Loucy (cell line): ENCODE measurements around the gene HIRA.

ENCODE experiments used
- H2AFZ ChIP-seq: fragments of 200-600 bp; sonication (generic); 2 replicates; pipeline ENCODE4 v1.6.0; 2016; ENCODE audit warnings: antibody characterized with exemption, mild to moderate bottlenecking, low read length, moderate library complexity
- H3F3A ChIP-seq: fragments of 200-600 bp; 2 replicates; pipeline ENCODE4 v1.6.0; 2016; ENCODE audit warnings: antibody characterized with exemption, low read depth, mild to moderate bottlenecking
- H3K27me3 ChIP-seq: fragments of 200-600 bp; sonication (generic); 2 replicates; pipeline ENCODE4 v1.6.1; 2014; ENCODE audit warnings: low read length, mild to moderate bottlenecking; ENCODE audit not compliant: insufficient read depth, poor library complexity, severe bottlenecking
- H3K36me3 ChIP-seq: fragments of 200-600 bp; sonication (generic); 2 replicates; pipeline ENCODE4 v1.6.1; 2016; ENCODE audit warnings: low read length; ENCODE audit not compliant: insufficient read depth
- H3K4me1 ChIP-seq: fragments of 200-600 bp; sonication (generic); 2 replicates; pipeline ENCODE4 v1.5.1; 2014; ENCODE audit warnings: low read length, mild to moderate bottlenecking; ENCODE audit not compliant: insufficient read depth, poor library complexity, severe bottlenecking
- H3K4me2 ChIP-seq: fragments of 200-600 bp; sonication (generic); 2 replicates; pipeline ENCODE4 v1.6.0; 2014; ENCODE audit warnings: antibody characterized with exemption, low read length, low read depth, mild to moderate bottlenecking; ENCODE audit not compliant: poor library complexity, severe bottlenecking
- H3K4me3 ChIP-seq: fragments of 200-600 bp; sonication (generic); 2 replicates; pipeline ENCODE4 v1.5.1; 2014; ENCODE audit warnings: low read length, mild to moderate bottlenecking, mixed read lengths; ENCODE audit not compliant: poor library complexity, severe bottlenecking
- H3K79me2 ChIP-seq: fragments of 200-600 bp; sonication (generic); 2 replicates; pipeline ENCODE4 v1.6.1; 2014; ENCODE audit warnings: low read length; ENCODE audit not compliant: insufficient read depth
- H3K9ac ChIP-seq: fragments of 200-600 bp; sonication (generic); 2 replicates; pipeline ENCODE4 v1.6.0; 2014; ENCODE audit warnings: mild to moderate bottlenecking, low read depth, low read length, moderate library complexity; ENCODE audit not compliant: poor library complexity, severe bottlenecking
- H3K9me2 ChIP-seq: fragments of 200-600 bp; sonication (generic); replicated peaks from 2 replicates; pipeline ENCODE4 v1.6.1; 2016; ENCODE audit warnings: low read depth, low read length, mixed read lengths
- H3K9me3 ChIP-seq: fragments of 200-600 bp; sonication (generic); 2 replicates; pipeline ENCODE4 v1.6.1; 2014; ENCODE audit warnings: mild to moderate bottlenecking, antibody characterized with exemption, low read length, low read depth; ENCODE audit not compliant: insufficient read depth
- H4K20me1 ChIP-seq: fragments of 200-600 bp; sonication (generic); 2 replicates; pipeline ENCODE4 v1.6.0; 2014; ENCODE audit warnings: antibody characterized with exemption, low read length, mild to moderate bottlenecking; ENCODE audit not compliant: insufficient read depth, poor library complexity, severe bottlenecking
- CTCF ChIP-seq: fragments of 200-600 bp; sonication (generic); conservative IDR thresholded peaks from 2 replicates; pipeline ENCODE4 v1.5.1; 2014; ENCODE audit warnings: mild to moderate bottlenecking, antibody characterized with exemption, low read length
- EZH2phosphoT487 ChIP-seq: fragments of 200-600 bp; IDR thresholded peaks from 2 replicates; pipeline ENCODE4 v1.6.1; 2018; ENCODE audit warnings: antibody characterized with exemption, mild to moderate bottlenecking, moderate library complexity, borderline replicate concordance

The HIRA gene

GRCh38 chr22:19374410-19374809 lies 57.1 kb downstream of the HIRA start:
- H3K27me3 ChIP-seq = no peaks in the 10 kb centered on the region
- no peaks in the 10 kb centered on the region for H3K79me2 ChIP-seq
- H4K20me1 ChIP-seq = no peaks in the 10 kb centered on the region
- H3K4me1 ChIP-seq = no peaks in the 10 kb centered on the region
- peaks cover 83% of the 10 kb centered on the region; the same call in 1 of the 2 replicates for H3K36me3 ChIP-seq
- no peak overlapping the region for H3K4me2 ChIP-seq
- no peak overlapping the region for H3K9ac ChIP-seq
- no peak overlapping the region for H2AFZ ChIP-seq
- no peaks in the 10 kb centered on the region for H3F3A ChIP-seq
- H3K9me3 ChIP-seq = no peaks in the 10 kb centered on the region
- no peak for TF ChIP-seq EZH2phosphoT487
- TF ChIP-seq CTCF = no peak
- no peak overlapping the region for H3K4me3 ChIP-seq
- H3K9me2 ChIP-seq = no peaks in the 10 kb centered on the region

GRCh38 chr22:19373450-19373849 lies 58.1 kb downstream of the HIRA start:
- TF ChIP-seq EZH2phosphoT487 = no peak
- TF ChIP-seq CTCF = no peak
- Histone ChIP-seq H3K36me3 (peaks cover 90% of the 10 kb centered on the region; the same call in 1 of the 2 replicates), H3F3A (no peaks in the 10 kb centered on the region), H3K4me2 (no peak overlapping the region), H3K9ac (no peak overlapping the region), H3K4me3 (no peak overlapping the region), H3K9me2 (no peaks in the 10 kb centered on the region), H2AFZ (no peak overlapping the region), H3K27me3 (no peaks in the 10 kb centered on the region), H3K9me3 (no peaks in the 10 kb centered on the region), H3K4me1 (no peaks in the 10 kb centered on the region), H4K20me1 (no peaks in the 10 kb centered on the region), H3K79me2 (no peaks in the 10 kb centered on the region)

GRCh38 chr22:19371893-19372292 lies 59.6 kb downstream of the HIRA start:
- H4K20me1 ChIP-seq = no peaks in the 10 kb centered on the region
- H3K4me1 ChIP-seq = no peaks in the 10 kb centered on the region
- no peak overlapping the region for H3K4me3 ChIP-seq
- H3K79me2 ChIP-seq = no peaks in the 10 kb centered on the region
- no peaks in the 10 kb centered on the region for H3F3A ChIP-seq
- H3K9ac ChIP-seq = no peak overlapping the region
- peaks cover 89% of the 10 kb centered on the region; the same call in 1 of the 2 replicates for H3K36me3 ChIP-seq
- H3K9me3 ChIP-seq = no peaks in the 10 kb centered on the region
- H3K27me3 ChIP-seq = no peaks in the 10 kb centered on the region
- no peak overlapping the region for H2AFZ ChIP-seq
- no peaks in the 10 kb centered on the region for H3K9me2 ChIP-seq
- TF ChIP-seq CTCF (no peak), EZH2phosphoT487 (no peak)
- H3K4me2 ChIP-seq = no peak overlapping the region
